Hepatocyte (in vitro differentiated cells): ENCODE data around the gene RASAL1. TPM values are rescaled to one million over a fixed set of nuclear protein-coding genes. Genes with fewer than 3 reads are reported as not detected.

Source experiments
- DNase-seq: peaks from one replicate; pipeline ENCODE4 v3.0.0-alpha.2; 2016; ENCODE audit warnings: low spot score
- H2AFZ ChIP-seq: fragments of 200-600 bp; sonication (generic); 2 replicates; pipeline ENCODE4 v1.6.0; 2016; ENCODE audit warnings: antibody characterized with exemption, mild to moderate bottlenecking
- H3K27ac ChIP-seq: fragments of 200-600 bp; sonication (generic); 2 replicates; pipeline ENCODE4 v1.5.1; 2016; ENCODE audit warnings: mild to moderate bottlenecking
- H3K27me3 ChIP-seq: fragments of 200-600 bp; sonication (generic); 2 replicates; pipeline ENCODE4 v1.6.1; 2016
- H3K36me3 ChIP-seq: fragments of 200-600 bp; sonication (generic); replicated peaks from 2 replicates; pipeline ENCODE4 v1.5.1; 2016; ENCODE audit warnings: low read depth; ENCODE audit not compliant: insufficient read depth
- H3K4me1 ChIP-seq: fragments of 200-600 bp; sonication (generic); 2 replicates; pipeline ENCODE4 v1.5.1; 2016; ENCODE audit warnings: mild to moderate bottlenecking, moderate library complexity; ENCODE audit not compliant: insufficient read depth
- H3K4me2 ChIP-seq: fragments of 200-600 bp; sonication (generic); 2 replicates; pipeline ENCODE4 v1.6.0; 2016
- H3K4me3 ChIP-seq: fragments of 200-600 bp; sonication (generic); 2 replicates; pipeline ENCODE4 v1.5.1; 2016; ENCODE audit warnings: mild to moderate bottlenecking
- H3K79me2 ChIP-seq: fragments of 200-600 bp; sonication (generic); 2 replicates; pipeline ENCODE4 v1.6.0; 2017; ENCODE audit warnings: mild to moderate bottlenecking
- H3K9me2 ChIP-seq: fragments of 200-600 bp; sonication (generic); replicated peaks from 2 replicates; pipeline ENCODE4 v1.6.0; 2017; ENCODE audit warnings: mild to moderate bottlenecking; ENCODE audit not compliant: insufficient read depth
- H3K9me3 ChIP-seq: fragments of 200-600 bp; sonication (generic); 2 replicates; pipeline ENCODE4 v1.5.1; 2016; ENCODE audit warnings: low read depth, mild to moderate bottlenecking
- H4K20me1 ChIP-seq: fragments of 200-600 bp; sonication (generic); 2 replicates; pipeline ENCODE4 v1.6.0; 2016; ENCODE audit warnings: mild to moderate bottlenecking; ENCODE audit not compliant: insufficient read depth, poor library complexity, severe bottlenecking
- CTCF ChIP-seq: fragments of 200-600 bp; sonication (generic); IDR thresholded peaks from 2 replicates; pipeline ENCODE4 v1.5.1; 2016; ENCODE audit warnings: antibody characterized with exemption, mild to moderate bottlenecking; ENCODE audit not compliant: poor library complexity
- EZH2 ChIP-seq: fragments of 200-600 bp; sonication (generic); IDR thresholded peaks from 2 replicates; pipeline ENCODE4 v1.6.1; 2016; ENCODE audit warnings: antibody characterized with exemption, mild to moderate bottlenecking, borderline replicate concordance
- EZH2phosphoT487 ChIP-seq: fragments of 200-600 bp; sonication (generic); IDR thresholded peaks from one replicate; pipeline ENCODE4 v1.6.1; 2018; ENCODE audit warnings: antibody characterized with exemption, mild to moderate bottlenecking, low read depth, moderate library complexity; ENCODE audit not compliant: unreplicated experiment, severe bottlenecking
- WGBS: methylation state at CpG from one replicate; pipeline ENCODE4 v1.1.6; 2016; ENCODE audit warnings: low lambda C conversion rate; ENCODE audit errors: missing lambda C conversion rate; 5-methylcytosine and 5-hydroxymethylcytosine counted together
- polyA plus RNA-seq: library from polyadenylated mRNA; unstranded; fragments of >200 nt; fragmentation: Nextera tagmentation; extraction: Ambion mirVana; gene quantifications from 2 replicates; pipeline ENCODE4 v1.2.1, GENCODE V29; 2016
- total RNA-seq: library from RNA; depleted of rRNA; stranded (reverse); fragments of >200 nt; gene quantifications from 2 replicates; pipeline ENCODE4 v1.2.3, GENCODE V29; 2014

The RASAL1 gene
- total and polyA plus RNA-seq, 2 experiments from 2014 or later = 0.74 TPM; not detected in 1

- TF ChIP-seq EZH2 (no peak), CTCF (no peak)
- Histone ChIP-seq H2AFZ (no peak overlapping the region), H3K4me1 (no peaks in the 10 kb centered on the region), H3K4me3 (no peak overlapping the region), H3K9me3 (no peaks in the 10 kb centered on the region), H3K36me3 (no peaks in the 10 kb centered on the region), H3K79me2 (no peaks in the 10 kb centered on the region), H3K9me2 (no peaks in the 10 kb centered on the region), H3K4me2 (no peak overlapping the region), H3K27ac (no peak overlapping the region), H4K20me1 (no peaks in the 10 kb centered on the region), H3K27me3 (peaks cover 16% of the 10 kb centered on the region)
- DNase-seq = no peak
- 91% methylated on average over 7 of the region's 7 CpGs for WGBS
Observed at GRCh38 chr12:113159937-113160336, 24.4 kb upstream of the RASAL1 start.

- no peaks in the 10 kb centered on the region for H3K9me3 ChIP-seq
- no peaks in the 10 kb centered on the region for H3K36me3 ChIP-seq
- WGBS = 97% methylated on average over 26 of the region's 26 CpGs
- peaks cover 29% of the 10 kb centered on the region for H3K27me3 ChIP-seq
- DNase-seq = no peak
- no peaks in the 10 kb centered on the region for H4K20me1 ChIP-seq
- no peaks in the 10 kb centered on the region for H3K4me1 ChIP-seq
- H3K79me2 ChIP-seq = no peaks in the 10 kb centered on the region
- H3K4me2 ChIP-seq = no peak overlapping the region
- no peak overlapping the region for H2AFZ ChIP-seq
- H3K9me2 ChIP-seq = no peaks in the 10 kb centered on the region
- H3K4me3 ChIP-seq = no peak overlapping the region
- TF ChIP-seq EZH2phosphoT487 (no peak), CTCF (no peak), EZH2 (no peak)
- no peak overlapping the region for H3K27ac ChIP-seq
Observed at GRCh38 chr12:113158439-113159203, 23.1 kb upstream of the RASAL1 start.

- H3K4me2 ChIP-seq = no peak overlapping the region
- no peaks in the 10 kb centered on the region for H3K9me3 ChIP-seq
- TF ChIP-seq EZH2 = no peak
- H3K9me2 ChIP-seq = no peaks in the 10 kb centered on the region
- no peak for DNase-seq
- no peaks in the 10 kb centered on the region for H3K36me3 ChIP-seq
- H3K27me3 ChIP-seq = peaks cover 41% of the 10 kb centered on the region
- peaks cover 10% of the 10 kb centered on the region for H3K4me1 ChIP-seq
- no peak overlapping the region for H3K27ac ChIP-seq
- H3K4me3 ChIP-seq = no peak overlapping the region
- no peak overlapping the region for H2AFZ ChIP-seq
- no peaks in the 10 kb centered on the region for H3K79me2 ChIP-seq
- 95% methylated on average over 12 of the region's 12 CpGs for WGBS
- no peaks in the 10 kb centered on the region for H4K20me1 ChIP-seq
Observed at GRCh38 chr12:113157218-113157859, 21.8 kb upstream of the RASAL1 start.

GRCh38 chr12:113155646-113156045 is 20.1 kb upstream of the RASAL1 start:
- Histone ChIP-seq H3K9me3 (no peaks in the 10 kb centered on the region), H3K4me3 (no peak overlapping the region), H3K9me2 (no peaks in the 10 kb centered on the region), H3K4me1 (peaks cover 10% of the 10 kb centered on the region), H3K27ac (no peak overlapping the region), H3K4me2 (no peak overlapping the region), H3K27me3 (peaks cover 49% of the 10 kb centered on the region), H3K79me2 (no peaks in the 10 kb centered on the region), H2AFZ (no peak overlapping the region), H4K20me1 (no peaks in the 10 kb centered on the region), H3K36me3 (no peaks in the 10 kb centered on the region)
- TF ChIP-seq EZH2phosphoT487 = no peak
- TF ChIP-seq CTCF = no peak
- DNase-seq = no peak
- 61% methylated on average over 7 of the region's 7 CpGs for WGBS
